MCF 10A (cell line): ENCODE results near the gene VAT1L. TPM values are rescaled to one million over a fixed set of nuclear protein-coding genes. Genes with fewer than 3 reads are reported as not detected.

Experiments
- Bru-seq: library from RNA; stranded (reverse); fragments of 400-500 nt; gene quantifications from one replicate; lab custom pipeline; 2021; lab: Mats Ljungman, UMichigan
- BruChase-seq, 2 experiments: library from RNA; stranded (reverse); fragments of 400-500 nt; gene quantifications; one replicate each; lab custom pipeline; 2021; lab: Mats Ljungman, UMichigan
- BruUV-seq: library from RNA; stranded (reverse); fragments of 400-500 nt; replicated peaks from 2 replicates; lab custom pipeline; 2021; lab: Mats Ljungman, UMichigan
- CTCF ChIA-PET: fragments of 300-600 bp; sonication (Branson Sonifier 250); formaldehyde crosslinking; extraction: SDS; loops from one replicate; lab custom pipeline; 2021; ENCODE audit warnings: antibody characterized with exemption, inconsistent platforms; lab: Yijun Ruan, JAX
- POLR2A ChIA-PET: fragments of 300-600, 350-650 bp; sonication (Branson Sonifier 250); formaldehyde crosslinking; extraction: SDS; loops from one replicate; lab custom pipeline; 2020; ENCODE audit warnings: antibody characterized with exemption, inconsistent platforms; lab: Yijun Ruan, JAX
- DNase-seq: peaks from one replicate; pipeline ENCODE4 v3.0.0-alpha.2; 2018; ENCODE audit not compliant: unreplicated experiment
- H3K27ac Mint-ChIP-seq: one replicate; pipeline ENCODE4 v1.8.0; 2022; ENCODE audit warnings: mild to moderate bottlenecking, low read depth, mixed read lengths; ENCODE audit not compliant: unreplicated experiment
- H3K27me3 Mint-ChIP-seq: one replicate; pipeline ENCODE4 v1.8.0; 2022; ENCODE audit warnings: mixed read lengths; ENCODE audit not compliant: insufficient read depth, unreplicated experiment
- H3K36me3 Mint-ChIP-seq: one replicate; pipeline ENCODE4 v1.8.0; 2022; ENCODE audit warnings: mild to moderate bottlenecking, moderate library complexity, mixed read lengths; ENCODE audit not compliant: insufficient read depth, unreplicated experiment
- H3K4me1 Mint-ChIP-seq: one replicate; pipeline ENCODE4 v1.8.0; 2022; ENCODE audit warnings: mixed read lengths; ENCODE audit not compliant: insufficient read depth, unreplicated experiment
- H3K4me3 Mint-ChIP-seq: one replicate; pipeline ENCODE4 v1.8.0; 2022; ENCODE audit warnings: mild to moderate bottlenecking, moderate library complexity, mixed read lengths; ENCODE audit not compliant: unreplicated experiment
- H3K9me3 Mint-ChIP-seq: one replicate; pipeline ENCODE4 v1.8.0; 2022; ENCODE audit warnings: mixed read lengths; ENCODE audit not compliant: unreplicated experiment
- CTCF ChIP-seq: fragments of 200-600 bp; IDR thresholded peaks from one replicate; pipeline ENCODE4 v1.8.0; 2022; ENCODE audit warnings: antibody characterized with exemption, mild to moderate bottlenecking; ENCODE audit not compliant: unreplicated experiment
- intact Hi-C: fragments of 100-400 bp; cut with micrococcal nuclease; formaldehyde crosslinking; loops from 2 replicates; pipeline ENCODE4 v1.14.1; 2022
- long read RNA-seq: library from polyadenylated mRNA; stranded (forward); transcript quantifications from one replicate; pipeline ENCODE4 v2.0.0, GENCODE V29; 2022
- total RNA-seq: library from RNA; stranded (reverse); gene quantifications from 2 replicates; pipeline ENCODE4 v1.2.3, GENCODE V29; 2022

The VAT1L gene
- total RNA-seq (0.88 and 1.1 TPM in 2 replicates), Bru-seq, nascent RNA (percentile 33 among the genes with signal in this experiment), BruChase-seq, experiment 1, labeled RNA remaining after a 6-hour chase (percentile 34 among the genes with signal in this experiment), BruChase-seq, experiment 2, labeled RNA remaining after a 2-hour chase (percentile 34 among the genes with signal in this experiment)
- long read RNA-seq = 0 reads

- CTCF ChIA-PET = interaction anchor here (0.5 to 0.7 kb wide), 2 partner anchors 15 to 110 kb away, joined by 3 to 4 read pairs; no protein-coding TSS in a partner anchor
- no peaks in the 10 kb centered on the region for H3K36me3 Mint-ChIP-seq
- no peaks in the 10 kb centered on the region for H3K9me3 Mint-ChIP-seq
- H3K4me3 Mint-ChIP-seq = peak within 1 kb of the TSS; percentile 77
- peak; percentile 16 for DNase-seq
- H3K27me3 Mint-ChIP-seq = peaks cover 61% of the 10 kb centered on the region
- TF ChIP-seq CTCF = no peak
- no peak within 1 kb of the TSS for H3K27ac Mint-ChIP-seq
- POLR2A ChIA-PET = interaction anchor here (0.9 kb wide), 1 partner anchor 18 kb away, joined by 3 read pairs; no protein-coding TSS in a partner anchor
- H3K4me1 Mint-ChIP-seq = peaks cover 9% of the 10 kb centered on the region
- intact Hi-C loops = loop anchor here (5.0 kb wide), 1 partner anchor 44 kb away; no protein-coding TSS in a partner anchor
- BruUV-seq = no TSS peak
These were observed at the start of gene VAT1L for GRCh38 chr16:77788181-77789084. Gene VAT1L, plus strand, starts transcription at chr16:77788564. Its CDS starts 119 bp downstream, at chr16:77788683.

- Mint-ChIP-seq H3K4me3 (no peak overlapping the region), H3K27ac (peak overlapping the region; percentile 67), H3K4me1 (peaks cover 9% of the 10 kb centered on the region), H3K9me3 (no peaks in the 10 kb centered on the region), H3K27me3 (no peaks in the 10 kb centered on the region), H3K36me3 (peaks cover 6% of the 10 kb centered on the region)
- POLR2A ChIA-PET = no interaction called here
- no peak for TF ChIP-seq CTCF
- BruUV-seq = no TSS peak
- CTCF ChIA-PET = interaction anchor here (0.6 kb wide), 1 partner anchor 63 kb away, joined by 3 read pairs; no protein-coding TSS in a partner anchor
- intact Hi-C loops = no loop called here
- DNase-seq = peak; percentile 84
These were observed 49.4 kb upstream of the VAT1L start for GRCh38 chr16:77738706-77739558.

- peak overlapping the region; percentile 67 for H3K27ac Mint-ChIP-seq
- intact Hi-C loops = no loop called here
- ChIA-PET POLR2A (no interaction called here), CTCF (interaction anchor here (0.6 kb wide), 1 partner anchor 64 kb away, joined by 3 read pairs; no protein-coding TSS in a partner anchor)
- H3K27me3 Mint-ChIP-seq = no peaks in the 10 kb centered on the region
- DNase-seq = peak; percentile 2
- BruUV-seq = no TSS peak
- no peaks in the 10 kb centered on the region for H3K9me3 Mint-ChIP-seq
- H3K4me3 Mint-ChIP-seq = no peak overlapping the region
- TF ChIP-seq CTCF = no peak
- H3K36me3 Mint-ChIP-seq = peaks cover 6% of the 10 kb centered on the region
- H3K4me1 Mint-ChIP-seq = peaks cover 9% of the 10 kb centered on the region
These were observed 48.8 kb upstream of the VAT1L start for GRCh38 chr16:77739559-77739892.
